Stimulated activated CD8-positive, alpha-beta memory T cell treated with anti-CD3 and anti-CD28 coated beads, Interleukin-7, amount 100 ng/mL, for 1 hour (primary cell): Measurements from ENCODE around the gene PGPEP1.

Experiments
- DNase-seq, 2 donors: peaks; one replicate each; pipeline ENCODE4 v3.0.0-alpha.2; 2020; ENCODE audit warnings: low read depth in 2 of 2

PGPEP1 gene

GRCh38 chr19:18340190-18340989, at the start of gene PGPEP1:
Gene PGPEP1 (plus strand): TSS chr19:18340598. CDS start chr19:18340682, 84 bp downstream.
- DNase-seq, result peak; percentile 32 to 42

- DNase-seq, result no peak
Observed at GRCh38 chr19:18291019-18291524, 49.3 kb upstream of the PGPEP1 start.

GRCh38 chr19:18291590-18292461, 48.6 kb upstream of the PGPEP1 start:
- peak; percentile 55 to 65 for DNase-seq

- DNase-seq, result no peak
Observed at GRCh38 chr19:18292462-18292809, 48.0 kb upstream of the PGPEP1 start.

- DNase-seq, result no peak
Observed at GRCh38 chr19:18292810-18293641, 47.4 kb upstream of the PGPEP1 start.

GRCh38 chr19:18293642-18294466, 46.5 kb upstream of the PGPEP1 start:
- no peak for DNase-seq

- DNase-seq, result peak; percentile 77 to 85
Observed at GRCh38 chr19:18294467-18294864, 45.9 kb upstream of the PGPEP1 start.

GRCh38 chr19:18295034-18295451, 45.4 kb upstream of the PGPEP1 start:
- no peak for DNase-seq

GRCh38 chr19:18297308-18297707, 43.1 kb upstream of the PGPEP1 start:
- no peak for DNase-seq

GRCh38 chr19:18298601-18299000, 41.8 kb upstream of the PGPEP1 start:
- no peak for DNase-seq

- no peak for DNase-seq
Observed at GRCh38 chr19:18299654-18300053, 40.7 kb upstream of the PGPEP1 start.

GRCh38 chr19:18300930-18301717, 39.3 kb upstream of the PGPEP1 start:
- no peak for DNase-seq

- DNase-seq, result no peak
Observed at GRCh38 chr19:18301718-18302111, 38.7 kb upstream of the PGPEP1 start.

GRCh38 chr19:18304208-18304457, 36.3 kb upstream of the PGPEP1 start:
- DNase-seq, result no peak

GRCh38 chr19:18304458-18305310, 35.7 kb upstream of the PGPEP1 start:
- DNase-seq, result peak; percentile 61 to 65

GRCh38 chr19:18306209-18306887, 34.0 kb upstream of the PGPEP1 start:
- DNase-seq, result no peak

GRCh38 chr19:18306888-18307260, 33.5 kb upstream of the PGPEP1 start:
- no peak for DNase-seq

- DNase-seq, result no peak
Observed at GRCh38 chr19:18307271-18307681, 33.1 kb upstream of the PGPEP1 start.
